RWPE2 (cell line): ENCODE measurements around the gene C1QTNF1.

Source experiments
- ATAC-seq: fragments of 200-7000 bp; cut with Tn5 transposase; 3 replicates; pipeline ENCODE4 v1.9.1; 2021; ENCODE audit warnings: low read depth
- DNase-seq: peaks from one replicate; pipeline ENCODE4 v3.0.0-alpha.2; 2020; ENCODE audit warnings: low spot score
- H3K27ac ChIP-seq: fragments of 450-650 bp; 2 replicates; pipeline ENCODE4 v1.5.1; 2017; ENCODE audit warnings: mild to moderate bottlenecking; ENCODE audit not compliant: poor library complexity, severe bottlenecking
- H3K27me3 ChIP-seq: fragments of 250-450 bp; sonication (Bioruptor Pico); 2 replicates; pipeline ENCODE4 v1.5.1; 2021; ENCODE audit warnings: mild to moderate bottlenecking, moderate library complexity; ENCODE audit not compliant: insufficient read depth, poor library complexity, severe bottlenecking
- H3K36me3 ChIP-seq: fragments of 250-450 bp; sonication (Bioruptor Pico); 2 replicates; pipeline ENCODE4 v1.5.1; 2020; ENCODE audit warnings: low read depth, mild to moderate bottlenecking, moderate library complexity
- H3K4me1 ChIP-seq: fragments of 250-450 bp; sonication (Bioruptor Pico); 2 replicates; pipeline ENCODE4 v1.5.1; 2021; ENCODE audit warnings: mild to moderate bottlenecking, moderate library complexity; ENCODE audit not compliant: insufficient read depth, poor library complexity, severe bottlenecking
- H3K4me3 ChIP-seq: fragments of 250-450 bp; sonication (Bioruptor Pico); 2 replicates; pipeline ENCODE4 v1.5.1; 2021; ENCODE audit warnings: mild to moderate bottlenecking, moderate library complexity; ENCODE audit not compliant: severe bottlenecking
- H3K9me3 ChIP-seq: fragments of 250-450 bp; sonication (Bioruptor Pico); 2 replicates; pipeline ENCODE4 v1.5.1; 2021; ENCODE audit warnings: mild to moderate bottlenecking, moderate library complexity; ENCODE audit not compliant: severe bottlenecking
- TF ChIP-seq, protein P1 (sequence below): fragments of 450-650 bp; IDR thresholded peaks from one replicate; pipeline ENCODE4 v1.5.1; 2017; ENCODE audit warnings: mild to moderate bottlenecking, moderate library complexity; ENCODE audit not compliant: poor library complexity, severe bottlenecking

Gene C1QTNF1

DNA sequence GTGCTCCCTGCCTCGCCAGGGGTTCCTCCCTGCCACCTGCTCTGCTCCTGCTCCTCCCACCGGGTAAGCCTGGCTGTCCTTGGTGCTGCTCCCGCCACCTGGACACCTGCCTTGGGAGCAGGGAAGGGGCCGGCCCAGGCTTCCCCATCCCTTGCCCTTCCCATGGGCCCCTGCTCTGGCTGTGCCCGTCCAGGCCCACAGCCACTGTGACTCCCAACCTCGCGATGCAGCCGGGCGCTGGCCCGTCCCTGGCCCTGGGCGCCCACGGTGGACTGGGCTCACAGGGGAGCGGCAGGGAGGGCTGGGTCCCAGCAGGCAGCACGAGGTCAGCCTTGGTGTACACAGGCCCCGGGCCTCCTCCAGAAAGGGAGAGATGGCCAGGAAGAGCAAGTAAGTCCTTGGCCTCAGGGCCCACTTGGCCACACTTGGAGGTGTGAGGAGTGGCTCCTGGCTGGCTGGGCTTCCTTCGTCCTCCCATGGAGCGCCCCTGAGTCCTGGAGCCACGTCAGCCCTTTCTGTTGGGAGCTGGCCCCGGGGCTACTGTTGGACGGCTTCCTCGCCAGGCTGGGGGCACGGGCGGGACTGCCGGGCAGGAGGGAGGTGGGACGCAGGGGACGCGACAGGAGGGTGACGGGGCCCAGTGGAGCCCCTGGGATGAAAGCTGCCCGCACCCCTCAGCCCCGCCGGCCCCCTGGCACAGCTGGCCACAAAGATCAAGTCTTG lies 65.9 kb downstream of the C1QTNF1 start:
- Histone ChIP-seq H3K27me3 (no peaks in the 10 kb centered on the region), H3K9me3 (no peaks in the 10 kb centered on the region), H3K4me3 (no peak overlapping the region), H3K36me3 (no peaks in the 10 kb centered on the region), H3K27ac (no peak overlapping the region), H3K4me1 (no peaks in the 10 kb centered on the region)
- TF ChIP-seq, protein P1, sequence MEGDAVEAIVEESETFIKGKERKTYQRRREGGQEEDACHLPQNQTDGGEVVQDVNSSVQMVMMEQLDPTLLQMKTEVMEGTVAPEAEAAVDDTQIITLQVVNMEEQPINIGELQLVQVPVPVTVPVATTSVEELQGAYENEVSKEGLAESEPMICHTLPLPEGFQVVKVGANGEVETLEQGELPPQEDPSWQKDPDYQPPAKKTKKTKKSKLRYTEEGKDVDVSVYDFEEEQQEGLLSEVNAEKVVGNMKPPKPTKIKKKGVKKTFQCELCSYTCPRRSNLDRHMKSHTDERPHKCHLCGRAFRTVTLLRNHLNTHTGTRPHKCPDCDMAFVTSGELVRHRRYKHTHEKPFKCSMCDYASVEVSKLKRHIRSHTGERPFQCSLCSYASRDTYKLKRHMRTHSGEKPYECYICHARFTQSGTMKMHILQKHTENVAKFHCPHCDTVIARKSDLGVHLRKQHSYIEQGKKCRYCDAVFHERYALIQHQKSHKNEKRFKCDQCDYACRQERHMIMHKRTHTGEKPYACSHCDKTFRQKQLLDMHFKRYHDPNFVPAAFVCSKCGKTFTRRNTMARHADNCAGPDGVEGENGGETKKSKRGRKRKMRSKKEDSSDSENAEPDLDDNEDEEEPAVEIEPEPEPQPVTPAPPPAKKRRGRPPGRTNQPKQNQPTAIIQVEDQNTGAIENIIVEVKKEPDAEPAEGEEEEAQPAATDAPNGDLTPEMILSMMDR = no peak
- ATAC-seq (peak; percentile 24; the same call in 2 of the 3 replicates), DNase-seq (no peak)

DNA sequence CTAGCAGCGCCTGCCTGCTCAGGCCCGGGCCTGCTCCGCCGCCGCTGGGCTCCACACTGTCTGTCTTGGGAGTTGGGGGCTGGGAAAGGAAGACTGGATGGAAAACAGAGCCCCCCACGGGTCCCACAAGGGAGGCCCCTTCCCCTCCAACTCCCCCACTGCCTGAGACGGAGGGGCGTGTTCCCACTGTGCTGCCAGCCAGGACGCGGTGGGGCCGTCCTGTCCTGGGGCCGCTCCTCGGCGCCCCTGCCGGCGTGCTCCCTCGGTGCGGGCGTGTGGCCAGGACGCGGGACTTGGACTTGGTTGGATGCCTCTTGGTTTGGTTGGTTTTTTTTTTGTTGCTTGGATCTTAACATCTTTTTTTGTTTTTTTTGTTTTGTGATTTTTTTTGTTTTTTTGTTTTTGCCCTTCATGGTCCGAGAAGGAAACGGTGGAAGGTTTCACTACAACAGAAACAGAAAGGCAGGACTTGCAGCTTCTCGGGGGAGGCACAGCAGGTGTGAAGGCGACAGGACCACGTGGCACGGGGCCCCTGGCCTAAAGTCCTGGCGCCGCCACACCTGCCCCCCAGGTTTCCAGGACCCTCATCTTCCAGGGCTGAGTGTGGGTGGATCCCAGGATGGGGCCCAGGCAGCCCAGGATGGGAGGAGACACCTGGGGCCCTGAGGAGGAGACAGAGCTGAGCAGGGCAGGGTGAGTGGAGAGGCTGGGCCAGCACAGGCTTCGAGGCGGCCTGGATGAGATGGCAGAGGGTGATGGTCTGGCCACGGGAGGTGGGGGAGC lies 66.7 kb downstream of the C1QTNF1 start:
- Histone ChIP-seq H3K36me3 (no peaks in the 10 kb centered on the region), H3K27me3 (no peaks in the 10 kb centered on the region), H3K27ac (no peak overlapping the region), H3K4me1 (no peaks in the 10 kb centered on the region), H3K4me3 (no peak overlapping the region), H3K9me3 (no peaks in the 10 kb centered on the region)
- TF ChIP-seq, protein P1 = peak; percentile 41
- ATAC-seq = peak; percentile 38; the same call in 2 of the 3 replicates
- DNase-seq = no peak

DNA sequence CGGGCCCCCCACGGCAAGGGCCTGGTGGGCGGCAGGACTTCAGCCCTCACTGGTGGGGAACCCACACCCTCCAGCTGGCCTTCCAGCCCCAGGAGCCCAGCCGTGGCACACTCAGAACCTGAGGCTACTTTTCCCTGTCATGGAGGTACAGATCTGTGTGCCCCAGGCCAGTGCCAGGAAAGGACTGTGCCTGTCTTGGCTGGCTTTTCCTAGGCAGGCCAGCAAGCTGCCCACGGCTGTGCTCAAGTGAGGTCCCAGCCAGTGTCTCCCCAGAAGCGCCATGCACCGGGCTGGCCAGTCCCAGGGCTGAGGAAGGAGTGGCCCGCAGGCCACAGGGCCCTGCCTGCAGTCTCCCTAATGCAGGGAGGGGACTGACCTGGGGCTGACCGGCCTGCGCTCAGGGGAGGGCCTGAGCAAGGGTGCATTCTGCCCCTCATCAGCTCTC lies 67.3 kb downstream of the C1QTNF1 start:
- Histone ChIP-seq H3K27ac (no peak overlapping the region), H3K27me3 (peaks cover 3% of the 10 kb centered on the region), H3K4me3 (no peak overlapping the region), H3K36me3 (no peaks in the 10 kb centered on the region), H3K4me1 (no peaks in the 10 kb centered on the region), H3K9me3 (no peaks in the 10 kb centered on the region)
- DNase-seq (no peak), ATAC-seq (no peak)
- TF ChIP-seq, protein P1 = no peak

DNA sequence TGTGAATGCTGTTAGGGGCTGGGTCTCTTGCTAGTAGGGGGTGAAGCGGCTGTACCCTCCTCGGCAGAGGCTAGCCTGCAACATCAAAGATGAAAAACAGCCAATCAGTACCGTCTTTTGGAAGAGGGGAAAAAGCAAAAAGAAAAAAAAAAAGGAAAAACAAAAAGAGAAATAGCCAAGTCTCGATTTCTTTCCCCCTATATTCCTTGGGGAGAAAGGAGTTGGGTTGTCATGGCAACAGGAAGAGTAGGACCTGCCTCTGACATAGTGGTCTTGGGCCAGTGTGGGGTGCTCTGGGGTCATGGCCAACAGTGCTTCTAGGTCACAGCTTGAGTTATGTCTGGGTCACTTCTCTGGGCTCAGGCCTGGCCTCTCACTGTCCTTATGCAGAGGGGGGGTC lies 68.6 kb downstream of the C1QTNF1 start:
- ATAC-seq (no peak), DNase-seq (no peak)
- TF ChIP-seq, protein P1 = no peak
- Histone ChIP-seq H3K4me1 (no peaks in the 10 kb centered on the region), H3K36me3 (no peaks in the 10 kb centered on the region), H3K27me3 (peaks cover 13% of the 10 kb centered on the region), H3K27ac (no peak overlapping the region), H3K9me3 (no peaks in the 10 kb centered on the region), H3K4me3 (no peak overlapping the region)
